Spleen (tissue), 3 donors: Measurements from ENCODE around the gene PPP6R3.

Experiments
- POLR2A ChIP-seq, 3 donors: fragments of 450-650 bp; IDR thresholded peaks; one replicate each; pipeline ENCODE4 v1.5.1; 2017; ENCODE audit warnings: antibody characterized with exemption in 3 of 3, mild to moderate bottlenecking in 1 of 3
- POLR2AphosphoS5 ChIP-seq, 3 donors: sonication (generic); formaldehyde crosslinking; IDR thresholded peaks; one replicate each; pipeline ENCODE4 v1.5.1; 2017; ENCODE audit warnings: antibody characterized with exemption in 3 of 3

DNA sequence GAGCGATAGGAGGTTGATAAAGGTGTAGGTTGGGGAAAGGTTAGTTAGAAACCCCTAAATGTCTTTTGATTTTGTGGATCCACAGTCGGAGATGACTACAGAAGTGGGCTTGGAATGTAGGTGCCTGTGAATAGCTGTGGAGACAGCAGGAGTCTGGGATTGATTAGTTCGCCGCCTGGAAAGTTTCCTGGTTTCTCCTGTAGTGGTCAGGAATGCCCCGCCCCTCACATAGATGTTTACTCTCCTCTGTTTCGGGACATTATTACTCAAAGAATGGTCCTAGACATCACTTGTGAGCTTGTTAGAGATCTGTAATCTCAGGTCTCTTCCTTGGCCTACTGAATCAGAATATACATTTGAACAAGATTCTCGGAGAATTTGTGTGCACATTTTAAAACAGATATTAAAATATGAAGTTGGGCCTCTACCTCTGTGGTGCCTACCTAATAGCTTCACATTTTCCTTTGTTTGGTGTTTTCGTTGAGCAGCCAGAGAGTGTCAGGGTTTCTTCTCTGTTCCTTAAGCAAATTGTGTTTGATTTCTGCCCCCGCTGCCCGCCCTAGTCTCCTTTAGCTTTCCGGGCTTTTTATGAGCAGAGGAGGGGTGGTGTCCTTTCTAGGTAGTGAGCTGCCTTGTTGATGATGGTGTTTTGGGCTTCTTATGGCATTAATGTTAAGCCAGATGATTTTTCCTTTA is 89.4 kb downstream of the PPP6R3 start:
- no peak for TF ChIP-seq POLR2A (IDR thresholded peaks at IDR 0.05)
- TF ChIP-seq POLR2AphosphoS5 (IDR thresholded peaks at IDR 0.05) = no peak
